Nephron (organoid): ENCODE results near the gene FOXC2.

ENCODE experiments used
- H3K27ac Mint-ChIP-seq, 3 experiments: 2 replicates each; pipeline ENCODE4 v1.8.0; 2020; ENCODE audit warnings: mixed read lengths in 3 of 3, mild to moderate bottlenecking in 2 of 3, moderate library complexity in 1 of 3
- H3K27me3 Mint-ChIP-seq: 2 replicates; pipeline ENCODE4 v1.8.0; 2021; ENCODE audit warnings: low read depth, mild to moderate bottlenecking, moderate library complexity, mixed read lengths
- H3K36me3 Mint-ChIP-seq: 2 replicates; pipeline ENCODE4 v1.8.0; 2020; ENCODE audit warnings: low read depth, mixed read lengths
- H3K4me1 Mint-ChIP-seq: 2 replicates; pipeline ENCODE4 v1.8.0; 2020; ENCODE audit warnings: mixed read lengths
- H3K4me3 Mint-ChIP-seq, 3 experiments: 2 replicates each; pipeline ENCODE4 v1.8.0; 2020; ENCODE audit warnings: mild to moderate bottlenecking in 3 of 3, mixed read lengths in 3 of 3, moderate library complexity in 2 of 3
- H3K9me3 Mint-ChIP-seq: 2 replicates; pipeline ENCODE4 v1.8.0; 2020; ENCODE audit warnings: mixed read lengths
- CTCF ChIP-seq, 3 experiments: fragments of 200-600 bp; sonication (generic); IDR thresholded peaks; one replicate each; pipeline ENCODE4 v1.5.0; 2021; ENCODE audit warnings: antibody characterized with exemption in 3 of 3; ENCODE audit not compliant: unreplicated experiment in 3 of 3

FOXC2 gene

GRCh38 chr16:86595983-86596605 lies 29.5 kb downstream of the FOXC2 start:
- H3K36me3 Mint-ChIP-seq = peaks cover 5% of the 10 kb centered on the region
- peaks cover 40% of the 10 kb centered on the region for H3K4me1 Mint-ChIP-seq
- peaks cover 83% of the 10 kb centered on the region for H3K27me3 Mint-ChIP-seq
- no peak overlapping the region for H3K27ac Mint-ChIP-seq
- H3K4me3 Mint-ChIP-seq = no peak overlapping the region
- peaks cover 2% of the 10 kb centered on the region for H3K9me3 Mint-ChIP-seq
- TF ChIP-seq CTCF (IDR thresholded peaks at IDR 0.05; ENCODE audit: unreplicated experiment in 3 of 3) = no peak

GRCh38 chr16:86597126-86597879 lies 30.7 kb downstream of the FOXC2 start:
- Mint-ChIP-seq H3K9me3 (peaks cover 2% of the 10 kb centered on the region), H3K27me3 (peaks cover 79% of the 10 kb centered on the region), H3K4me1 (peaks cover 44% of the 10 kb centered on the region), H3K27ac (peak overlapping the region in 2 of 3 experiments; percentile 77 to 84), H3K4me3 (peak overlapping the region in 1 of 3 experiments; percentile 40), H3K36me3 (peaks cover 4% of the 10 kb centered on the region)
- no peak for TF ChIP-seq CTCF (IDR thresholded peaks at IDR 0.05; ENCODE audit: unreplicated experiment in 3 of 3)

- Mint-ChIP-seq H3K27me3 (peaks cover 81% of the 10 kb centered on the region), H3K27ac (peak overlapping the region; percentile 71 to 84 (median 77)), H3K4me1 (peaks cover 43% of the 10 kb centered on the region), H3K4me3 (peak overlapping the region in 2 of 3 experiments; percentile 21 to 40), H3K36me3 (peaks cover 4% of the 10 kb centered on the region), H3K9me3 (peaks cover 2% of the 10 kb centered on the region)
- TF ChIP-seq CTCF (IDR thresholded peaks at IDR 0.05; ENCODE audit: unreplicated experiment in 3 of 3) = no peak
Observed at GRCh38 chr16:86597880-86598606, 31.4 kb downstream of the FOXC2 start.

GRCh38 chr16:86598607-86599565 lies 32.3 kb downstream of the FOXC2 start:
- Mint-ChIP-seq H3K27ac (peak overlapping the region; percentile 71 to 84 (median 77)), H3K27me3 (peaks cover 74% of the 10 kb centered on the region), H3K4me1 (peaks cover 35% of the 10 kb centered on the region), H3K9me3 (peaks cover 2% of the 10 kb centered on the region), H3K4me3 (peak overlapping the region in 2 of 3 experiments; percentile 34 to 53), H3K36me3 (peaks cover 4% of the 10 kb centered on the region)
- no peak for TF ChIP-seq CTCF (IDR thresholded peaks at IDR 0.05; ENCODE audit: unreplicated experiment in 3 of 3)

- peaks cover 61% of the 10 kb centered on the region for H3K27me3 Mint-ChIP-seq
- H3K9me3 Mint-ChIP-seq = no peaks in the 10 kb centered on the region
- no peak overlapping the region for H3K27ac Mint-ChIP-seq
- H3K4me3 Mint-ChIP-seq = no peak overlapping the region
- peaks cover 4% of the 10 kb centered on the region for H3K36me3 Mint-ChIP-seq
- no peak for TF ChIP-seq CTCF (IDR thresholded peaks at IDR 0.05; ENCODE audit: unreplicated experiment in 3 of 3)
- peaks cover 23% of the 10 kb centered on the region for H3K4me1 Mint-ChIP-seq
Observed at GRCh38 chr16:86601356-86601755, 34.7 kb downstream of the FOXC2 start.
